Mucosa of descending colon (tissue), 3 donors: ENCODE data around the gene SLC25A4. TPM values are rescaled to one million over a fixed set of nuclear protein-coding genes. Genes with fewer than 3 reads are reported as not detected.

Source experiments
- ATAC-seq: fragments of 200-7000 bp; cut with Tn5 transposase; one replicate; pipeline ENCODE4 v1.9.1; 2020; ENCODE audit warnings: mild to moderate bottlenecking, moderate library complexity
- DNase-seq, 3 donors: peaks; one replicate each; pipeline ENCODE4 v3.0.0-alpha.2; 2020
- H3K36me3 ChIP-seq: fragments of 200-600 bp; one replicate; pipeline ENCODE4 v1.8.0; 2021; ENCODE audit warnings: low read depth, mild to moderate bottlenecking
- H3K4me1 ChIP-seq: fragments of 200-600 bp; one replicate; pipeline ENCODE4 v1.8.0; 2021; ENCODE audit warnings: low read depth, mild to moderate bottlenecking
- H3K4me3 ChIP-seq: fragments of 200-600 bp; one replicate; pipeline ENCODE4 v1.8.0; 2021; ENCODE audit warnings: mild to moderate bottlenecking
- H3K9me3 ChIP-seq: fragments of 200-600 bp; one replicate; pipeline ENCODE4 v1.8.0; 2021; ENCODE audit warnings: mild to moderate bottlenecking
- CTCF ChIP-seq: fragments of 200-600 bp; IDR thresholded peaks from one replicate; pipeline ENCODE4 v1.8.0; 2022; ENCODE audit warnings: antibody characterized with exemption, mild to moderate bottlenecking
- intact Hi-C, 2 donors: fragments of 100-400 bp; cut with DNase I in 1 of 2; cut with micrococcal nuclease in 1 of 2; formaldehyde crosslinking; loops; one replicate each; pipeline versions ENCODE4 v1.11.0 to v1.11.1; 2022; cut with DNase I, micrococcal nuclease
- total RNA-seq, 3 donors: library from RNA; stranded (reverse); fragmentation: NEBNext Ultra II Directional in 2 of 3; extraction: Animal tissue kit (Norgen Biotek cat#: 25700) in 2 of 3; gene quantifications; one replicate each; pipeline versions ENCODE4 v1.2.1 to v1.2.4, GENCODE V29; 2021 to 2023
- donor health status: DM: no; HTN: no; CAD: no; lungs with moderate emphysema.
- donor health status: DM: no; HTN: no; CAD: no.
- donor health status: DM: no; HTN: yes; CAD: no.

The SLC25A4 gene
- total RNA-seq, 3 donors from 2014 or later: 30.6 to 115 (median 31.9) TPM

- DNase-seq (peak in 2 of 3 donors; percentile 51 to 99), ATAC-seq (peak; percentile 88)
- intact Hi-C loops: no loop called here
- peak; percentile 65 for TF ChIP-seq CTCF
- Histone ChIP-seq H3K4me1 (no peaks in the 10 kb centered on the region), H3K4me3 (no peak overlapping the region), H3K36me3 (no peaks in the 10 kb centered on the region), H3K9me3 (no peaks in the 10 kb centered on the region)
Measured at GRCh38 chr4:185183622-185184281, 40.7 kb downstream of the SLC25A4 start.

GRCh38 chr4:185186769-185187168 is 43.7 kb downstream of the SLC25A4 start:
- ATAC-seq: no peak
- Histone ChIP-seq H3K36me3 (no peaks in the 10 kb centered on the region), H3K9me3 (no peaks in the 10 kb centered on the region), H3K4me1 (no peaks in the 10 kb centered on the region), H3K4me3 (no peak overlapping the region)
- intact Hi-C loops: no loop called here
- no peak for DNase-seq
- no peak for TF ChIP-seq CTCF

- Histone ChIP-seq H3K4me3 (no peak overlapping the region), H3K4me1 (no peaks in the 10 kb centered on the region), H3K9me3 (no peaks in the 10 kb centered on the region), H3K36me3 (no peaks in the 10 kb centered on the region)
- ATAC-seq (no peak), DNase-seq (no peak)
- intact Hi-C loops: no loop called here
- TF ChIP-seq CTCF: no peak
Measured at GRCh38 chr4:185189606-185190305, 46.7 kb downstream of the SLC25A4 start.

- no peaks in the 10 kb centered on the region for H3K36me3 ChIP-seq
- no peaks in the 10 kb centered on the region for H3K4me1 ChIP-seq
- no peak for DNase-seq
- no peak for TF ChIP-seq CTCF
- no peak overlapping the region for H3K4me3 ChIP-seq
- intact Hi-C loops: no loop called here
- H3K9me3 ChIP-seq: no peaks in the 10 kb centered on the region
- no peak for ATAC-seq
Measured at GRCh38 chr4:185190306-185190856, 47.3 kb downstream of the SLC25A4 start.

- no peak for ATAC-seq
- H3K4me1 ChIP-seq: no peaks in the 10 kb centered on the region
- no peak for DNase-seq
- no peak for TF ChIP-seq CTCF
- H3K9me3 ChIP-seq: no peaks in the 10 kb centered on the region
- no peaks in the 10 kb centered on the region for H3K36me3 ChIP-seq
- H3K4me3 ChIP-seq: no peak overlapping the region
- intact Hi-C loops: no loop called here
Measured at GRCh38 chr4:185192059-185192458, 49.0 kb downstream of the SLC25A4 start.
